Neutrophil (primary cell): Measurements from ENCODE around the gene OLIG1.
A peak's percentile ranks its signal among the peaks of the same experiment; 100 is the strongest.

Source experiments
- H3K27ac ChIP-seq: fragments of 200-600 bp; sonication (generic); 2 replicates; pipeline ENCODE4 v1.5.1; 2016; ENCODE audit warnings: mild to moderate bottlenecking, moderate library complexity
- H3K27me3 ChIP-seq: fragments of 200-600 bp; sonication (generic); 2 replicates; pipeline ENCODE4 v1.6.0; 2016; ENCODE audit warnings: mild to moderate bottlenecking
- H3K36me3 ChIP-seq: fragments of 200-600 bp; sonication (generic); 2 replicates; pipeline ENCODE4 v1.5.1; 2017
- H3K4me1 ChIP-seq, 2 experiments: fragments of 200-600 bp in 1 of 2; sonication (generic) in 1 of 2; 1 replicate in 1 of 2; 2 replicates in 1 of 2; pipeline versions ENCODE4 v1.5.1 to v1.6.1; 2013 to 2016; ENCODE audit warnings: low read depth in 1 of 2, low read length in 1 of 2, mild to moderate bottlenecking in 1 of 2, moderate library complexity in 1 of 2; ENCODE audit not compliant: control insufficient read depth in 1 of 2, insufficient read depth in 1 of 2
- H3K4me3 ChIP-seq, 2 experiments: fragments of 200-600 bp in 1 of 2; sonication (generic) in 1 of 2; 1 replicate in 1 of 2; 2 replicates in 1 of 2; pipeline ENCODE4 v1.5.1; 2013 to 2016; ENCODE audit warnings: low read depth in 1 of 2, low read length in 1 of 2, mild to moderate bottlenecking in 1 of 2, moderate library complexity in 1 of 2
- H3K9me3 ChIP-seq: fragments of 200-600 bp; sonication (generic); 2 replicates; pipeline ENCODE4 v1.5.1; 2016
- TF ChIP-seq, protein P1 (sequence below): fragments of 200-600 bp; sonication (generic); IDR thresholded peaks from 2 replicates; pipeline ENCODE4 v1.5.1; 2016; ENCODE audit warnings: antibody characterized with exemption

The OLIG1 gene

DNA sequence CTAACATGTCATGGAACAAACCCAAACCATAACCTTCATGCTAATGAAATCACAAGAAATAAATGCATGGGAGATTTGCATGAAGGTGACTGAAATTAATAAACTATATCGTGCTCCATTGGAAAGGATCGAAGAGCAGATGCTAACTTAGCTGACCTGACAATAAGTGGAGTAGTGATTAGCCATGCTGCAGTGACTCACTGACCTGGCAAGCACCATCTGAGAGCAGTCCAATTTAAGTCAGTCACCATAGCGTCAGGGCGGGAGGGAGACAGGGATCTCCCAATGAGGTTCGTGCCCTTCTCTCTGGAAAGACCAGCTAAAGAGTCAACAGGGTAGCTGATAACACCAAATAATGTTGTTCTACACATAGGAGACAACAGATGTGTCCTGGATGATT is 22.7 kb upstream of the OLIG1 start:
- Histone ChIP-seq H3K36me3 (no peaks in the 10 kb centered on the region), H3K27ac (no peak overlapping the region), H3K4me3 (no peak overlapping the region), H3K9me3 (no peaks in the 10 kb centered on the region), H3K4me1 (no peaks in the 10 kb centered on the region), H3K27me3 (no peaks in the 10 kb centered on the region)
- TF ChIP-seq, protein P1, sequence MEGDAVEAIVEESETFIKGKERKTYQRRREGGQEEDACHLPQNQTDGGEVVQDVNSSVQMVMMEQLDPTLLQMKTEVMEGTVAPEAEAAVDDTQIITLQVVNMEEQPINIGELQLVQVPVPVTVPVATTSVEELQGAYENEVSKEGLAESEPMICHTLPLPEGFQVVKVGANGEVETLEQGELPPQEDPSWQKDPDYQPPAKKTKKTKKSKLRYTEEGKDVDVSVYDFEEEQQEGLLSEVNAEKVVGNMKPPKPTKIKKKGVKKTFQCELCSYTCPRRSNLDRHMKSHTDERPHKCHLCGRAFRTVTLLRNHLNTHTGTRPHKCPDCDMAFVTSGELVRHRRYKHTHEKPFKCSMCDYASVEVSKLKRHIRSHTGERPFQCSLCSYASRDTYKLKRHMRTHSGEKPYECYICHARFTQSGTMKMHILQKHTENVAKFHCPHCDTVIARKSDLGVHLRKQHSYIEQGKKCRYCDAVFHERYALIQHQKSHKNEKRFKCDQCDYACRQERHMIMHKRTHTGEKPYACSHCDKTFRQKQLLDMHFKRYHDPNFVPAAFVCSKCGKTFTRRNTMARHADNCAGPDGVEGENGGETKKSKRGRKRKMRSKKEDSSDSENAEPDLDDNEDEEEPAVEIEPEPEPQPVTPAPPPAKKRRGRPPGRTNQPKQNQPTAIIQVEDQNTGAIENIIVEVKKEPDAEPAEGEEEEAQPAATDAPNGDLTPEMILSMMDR, result no peak

DNA sequence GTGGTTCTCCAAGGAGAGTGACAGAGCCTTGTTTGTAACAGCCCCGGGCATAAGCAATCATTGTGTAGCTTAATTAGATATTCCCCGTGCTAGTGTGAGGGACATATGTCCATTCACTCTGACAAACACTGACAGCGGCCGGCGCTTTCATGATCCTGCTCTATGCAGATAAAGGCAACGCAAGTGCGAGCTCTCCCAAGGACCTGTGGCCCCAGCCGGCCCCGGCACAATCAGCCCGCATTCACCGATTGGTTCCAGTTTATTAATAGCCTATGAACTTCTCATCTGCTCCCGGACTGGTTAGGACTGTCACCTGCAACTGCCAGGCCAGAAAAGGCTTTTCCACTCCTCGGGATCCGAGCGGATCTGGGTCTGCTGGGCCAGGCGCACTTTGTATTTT is 18.0 kb upstream of the OLIG1 start:
- Histone ChIP-seq H3K27me3 (no peaks in the 10 kb centered on the region), H3K4me3 (no peak overlapping the region), H3K9me3 (no peaks in the 10 kb centered on the region), H3K4me1 (peaks cover 18 to 22% of the 10 kb centered on the region in 2 experiments), H3K27ac (no peak overlapping the region), H3K36me3 (no peaks in the 10 kb centered on the region)
- TF ChIP-seq, protein P1, result no peak

DNA sequence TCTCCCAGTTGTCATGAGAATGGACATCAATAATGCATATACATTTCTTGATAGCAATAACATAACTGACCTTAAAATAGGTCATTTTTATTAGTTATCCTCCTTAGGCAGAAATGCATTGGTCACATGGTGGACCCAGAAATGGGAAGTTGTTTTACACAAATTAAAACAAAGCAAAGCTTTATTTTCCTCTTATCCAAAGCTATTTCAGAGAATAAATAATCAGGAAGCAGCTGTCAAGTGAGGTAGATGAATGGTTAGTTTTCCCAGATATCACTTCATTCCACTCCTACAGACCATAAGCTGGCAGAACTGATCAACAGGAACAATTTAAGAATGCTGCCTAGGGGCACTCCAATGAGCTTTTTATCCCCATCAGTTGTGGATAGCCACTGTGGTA is 16.0 kb upstream of the OLIG1 start:
- peaks cover 39 to 43% of the 10 kb centered on the region in 2 experiments for H3K4me1 ChIP-seq
- no peak overlapping the region for H3K27ac ChIP-seq
- TF ChIP-seq, protein P1, result no peak
- H3K36me3 ChIP-seq, result no peaks in the 10 kb centered on the region
- H3K27me3 ChIP-seq, result no peaks in the 10 kb centered on the region
- H3K9me3 ChIP-seq, result no peaks in the 10 kb centered on the region
- no peak overlapping the region for H3K4me3 ChIP-seq

DNA sequence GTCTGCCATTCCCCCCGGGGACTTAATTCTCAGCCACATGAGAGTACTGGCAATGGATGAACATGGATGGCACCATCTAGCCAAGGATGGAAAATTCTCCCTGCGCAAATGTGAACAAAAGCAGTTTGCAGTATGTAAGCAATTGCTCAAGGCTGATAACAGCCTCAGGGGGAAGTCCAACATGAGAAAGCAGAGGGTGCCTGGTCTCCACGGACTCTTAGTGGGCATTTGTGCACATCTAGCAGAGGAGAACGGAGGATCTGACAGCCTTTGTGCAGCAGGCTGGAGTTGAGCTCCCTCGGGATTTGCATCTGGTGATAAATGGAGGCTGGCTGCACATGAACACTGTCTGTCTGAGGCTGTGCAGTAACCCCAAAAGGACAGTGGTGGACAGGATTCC is 13.9 kb upstream of the OLIG1 start:
- Histone ChIP-seq H3K9me3 (no peaks in the 10 kb centered on the region), H3K4me3 (no peak overlapping the region), H3K4me1 (peaks cover 59 to 63% of the 10 kb centered on the region in 2 experiments), H3K27ac (peak overlapping the region; percentile 55), H3K27me3 (no peaks in the 10 kb centered on the region), H3K36me3 (no peaks in the 10 kb centered on the region)
- TF ChIP-seq, protein P1, result no peak

DNA sequence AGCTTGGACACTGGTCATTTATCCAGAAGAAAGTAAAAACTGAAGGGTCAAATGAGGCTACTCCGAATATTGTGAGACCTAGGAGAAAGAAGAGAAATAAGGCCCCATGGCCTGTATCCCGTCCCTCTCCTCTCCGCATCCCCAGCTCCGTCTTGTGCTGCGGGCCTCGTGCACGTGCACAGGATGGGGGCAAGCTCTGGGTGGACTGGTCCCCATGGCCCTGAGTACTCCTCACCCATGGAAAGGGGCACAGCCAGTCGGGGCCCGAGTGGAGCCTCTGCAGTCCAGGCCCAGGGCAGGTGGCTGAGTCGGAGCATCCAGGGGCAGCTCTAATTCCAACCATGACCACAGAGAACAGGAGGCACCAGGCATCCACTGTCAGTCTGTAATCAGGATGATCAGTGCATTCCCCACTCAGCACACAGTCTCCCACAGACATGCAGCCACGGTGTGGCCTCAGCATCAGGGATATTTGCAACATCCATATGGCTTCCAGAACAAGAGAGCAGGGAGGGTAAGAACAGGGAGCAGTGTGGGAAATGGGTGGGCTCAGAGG is 12.5 kb upstream of the OLIG1 start:
- TF ChIP-seq, protein P1, result no peak
- Histone ChIP-seq H3K36me3 (no peaks in the 10 kb centered on the region), H3K27me3 (no peaks in the 10 kb centered on the region), H3K4me1 (peaks cover 72 to 75% of the 10 kb centered on the region in 2 experiments), H3K9me3 (no peaks in the 10 kb centered on the region), H3K4me3 (no peak overlapping the region), H3K27ac (peak overlapping the region; percentile 87)
